Keratinocyte (primary cell): ENCODE results near the gene RASAL2. TPM values are rescaled to one million over a fixed set of nuclear protein-coding genes. Genes with fewer than 3 reads are reported as not detected.

Source experiments
- DNase-seq: peaks from one replicate; pipeline ENCODE4 v3.0.0-alpha.2; 2011; ENCODE audit warnings: low read depth, missing footprints, low spot score
- FAIRE-seq: peaks from 2 replicates; lab custom pipeline; 2011; peaks lifted over from hg19 to GRCh38; lab: Jason Lieb, UNC
- H2AFZ ChIP-seq: 2 replicates; pipeline ENCODE4 v1.6.0; 2012; ENCODE audit warnings: low read length, control low read depth, inconsistent platforms; ENCODE audit not compliant: control insufficient read depth
- H3K27ac ChIP-seq: 2 replicates; pipeline ENCODE4 v1.5.1; 2011; ENCODE audit warnings: low read length; ENCODE audit not compliant: control insufficient read depth, insufficient read depth
- H3K27me3 ChIP-seq: 3 replicates; pipeline ENCODE4 v1.6.0; 2011; ENCODE audit warnings: low read length; ENCODE audit not compliant: control insufficient read depth, insufficient read depth; ENCODE audit errors: extremely low read depth
- H3K36me3 ChIP-seq, 2 experiments: 2 replicates in 1 of 2; 3 replicates in 1 of 2; pipeline ENCODE4 v1.5.1; 2011; ENCODE audit warnings: low read length in 2 of 2, mild to moderate bottlenecking in 1 of 2; ENCODE audit not compliant: control insufficient read depth in 2 of 2, insufficient read depth in 2 of 2; ENCODE audit errors: extremely low read depth in 1 of 2
- H3K4me1 ChIP-seq: 3 replicates; pipeline ENCODE4 v1.5.1; 2011; ENCODE audit warnings: low read length; ENCODE audit not compliant: control insufficient read depth, insufficient read depth; ENCODE audit errors: extremely low read depth
- H3K4me2 ChIP-seq: 3 replicates; pipeline ENCODE4 v1.6.0; 2011; ENCODE audit warnings: low read depth, low read length; ENCODE audit not compliant: control insufficient read depth, insufficient read depth; ENCODE audit errors: extremely low read depth
- H3K4me3 ChIP-seq, 3 experiments: fragments of 200-600 bp in 1 of 3; sonication (generic) in 1 of 3; 2 replicates in 2 of 3; 3 replicates in 1 of 3; pipeline ENCODE4 v1.5.1; 2011 to 2016; ENCODE audit warnings: low read length in 3 of 3, mild to moderate bottlenecking in 3 of 3, control low read depth in 2 of 3, inconsistent platforms in 1 of 3, low read depth in 1 of 3, mixed read lengths in 1 of 3, mixed run types in 1 of 3, moderate library complexity in 1 of 3; ENCODE audit not compliant: control insufficient read depth in 2 of 3, insufficient read depth in 2 of 3; ENCODE audit errors: extremely low read depth in 1 of 3
- H3K79me2 ChIP-seq: 2 replicates; pipeline ENCODE4 v1.6.0; 2012; ENCODE audit warnings: low read length; ENCODE audit not compliant: control insufficient read depth, insufficient read depth
- H3K9ac ChIP-seq: 3 replicates; pipeline ENCODE4 v1.6.0; 2011; ENCODE audit warnings: low read length; ENCODE audit not compliant: control insufficient read depth, insufficient read depth; ENCODE audit errors: extremely low read depth
- H3K9me1 ChIP-seq: 3 replicates; pipeline ENCODE4 v1.6.0; 2011; ENCODE audit warnings: low read length; ENCODE audit not compliant: control insufficient read depth, insufficient read depth; ENCODE audit errors: extremely low read depth
- H3K9me3 ChIP-seq: 2 replicates; pipeline ENCODE4 v1.5.1; 2012; ENCODE audit warnings: low read depth, low read length; ENCODE audit not compliant: control insufficient read depth
- H4K20me1 ChIP-seq: 3 replicates; pipeline ENCODE4 v1.6.0; 2011; ENCODE audit warnings: low read length; ENCODE audit not compliant: control insufficient read depth, insufficient read depth; ENCODE audit errors: extremely low read depth
- EZH2 ChIP-seq: IDR thresholded peaks from one replicate; pipeline ENCODE4 v1.6.1; 2012; ENCODE audit warnings: inconsistent platforms, mild to moderate bottlenecking, low read length, moderate library complexity
- dilution Hi-C: fragments of 300-500 bp; cut with MboI; formaldehyde crosslinking; loops from one replicate; pipeline ENCODE4 v1.7.0; 2020; ENCODE audit warnings: low sequenced_read_pairs; ENCODE audit not compliant: extremely low pct_ligation_motif_present
- polyA plus RNA-seq, 5 experiments: library from polyadenylated mRNA; depleted of rRNA in 3 of 5; stranded (reverse) in 3 of 5; stranded (forward) in 1 of 5; unstranded in 1 of 5; fragments of >200 nt; gene quantifications; 1 replicate in 1 of 5; 2 replicates in 3 of 5; 3 replicates in 1 of 5; pipeline versions ENCODE4 v1.2.1 to v1.2.3, GENCODE V29; 2011 to 2012; ENCODE audit warnings: missing spikeins in 2 of 5, low read depth in 1 of 5, low replicate concordance in 1 of 5
- TF ChIP-seq, protein P1 (sequence below), 3 experiments: IDR thresholded peaks in 1 of 3; conservative IDR thresholded peaks in 1 of 3; optimal IDR thresholded peaks in 1 of 3; 2 replicates in 2 of 3; 3 replicates in 1 of 3; pipeline versions ENCODE3 to v1.5.1; 2011; ENCODE audit warnings: low read length in 3 of 3, mild to moderate bottlenecking in 3 of 3, moderate library complexity in 2 of 3, control low read depth in 1 of 3, inconsistent platforms in 1 of 3; ENCODE audit not compliant: insufficient read depth in 2 of 3; ENCODE audit errors: extremely low read depth in 1 of 3

RASAL2 gene
- polyA plus RNA-seq, 1 donor (not counting 4 experiments of a cell fraction or from before 2014, with no cell fraction given) = 27.2 TPM

DNA sequence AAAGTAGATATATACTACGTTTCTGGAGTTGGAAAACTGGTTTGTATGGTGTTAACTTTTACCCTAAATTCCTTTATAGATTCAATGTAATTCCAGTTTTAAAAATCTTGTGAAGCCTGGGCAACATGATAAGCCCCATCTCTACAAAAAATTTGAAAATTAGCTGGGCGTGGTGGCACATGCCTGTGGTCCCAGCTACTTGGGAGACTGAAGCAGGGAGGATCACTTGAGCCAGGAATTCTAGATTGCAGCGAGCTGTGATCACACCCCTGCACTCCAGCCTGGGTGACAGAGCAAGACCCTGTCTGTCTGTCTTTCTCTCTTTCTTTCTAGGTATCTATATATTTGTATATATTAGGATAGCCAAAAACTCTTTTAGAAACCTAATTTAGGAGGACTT is 260.9 kb downstream of the RASAL2 start:
- dilution Hi-C loops = no loop called here
- no peaks in the 10 kb centered on the region for H3K9me1 ChIP-seq
- no peak overlapping the region for H3K4me3 ChIP-seq
- no peak overlapping the region for H3K9ac ChIP-seq
- DNase-seq (no peak), FAIRE-seq (no peak)
- H2AFZ ChIP-seq = no peak overlapping the region
- H3K9me3 ChIP-seq = no peaks in the 10 kb centered on the region
- TF ChIP-seq EZH2 = no peak
- TF ChIP-seq, protein P1, sequence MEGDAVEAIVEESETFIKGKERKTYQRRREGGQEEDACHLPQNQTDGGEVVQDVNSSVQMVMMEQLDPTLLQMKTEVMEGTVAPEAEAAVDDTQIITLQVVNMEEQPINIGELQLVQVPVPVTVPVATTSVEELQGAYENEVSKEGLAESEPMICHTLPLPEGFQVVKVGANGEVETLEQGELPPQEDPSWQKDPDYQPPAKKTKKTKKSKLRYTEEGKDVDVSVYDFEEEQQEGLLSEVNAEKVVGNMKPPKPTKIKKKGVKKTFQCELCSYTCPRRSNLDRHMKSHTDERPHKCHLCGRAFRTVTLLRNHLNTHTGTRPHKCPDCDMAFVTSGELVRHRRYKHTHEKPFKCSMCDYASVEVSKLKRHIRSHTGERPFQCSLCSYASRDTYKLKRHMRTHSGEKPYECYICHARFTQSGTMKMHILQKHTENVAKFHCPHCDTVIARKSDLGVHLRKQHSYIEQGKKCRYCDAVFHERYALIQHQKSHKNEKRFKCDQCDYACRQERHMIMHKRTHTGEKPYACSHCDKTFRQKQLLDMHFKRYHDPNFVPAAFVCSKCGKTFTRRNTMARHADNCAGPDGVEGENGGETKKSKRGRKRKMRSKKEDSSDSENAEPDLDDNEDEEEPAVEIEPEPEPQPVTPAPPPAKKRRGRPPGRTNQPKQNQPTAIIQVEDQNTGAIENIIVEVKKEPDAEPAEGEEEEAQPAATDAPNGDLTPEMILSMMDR (optimal IDR thresholded peaks at IDR 0.05 in 1 of 3, IDR thresholded peaks at IDR 0.05 in 1 of 3, conservative IDR thresholded peaks at IDR 0.05 in 1 of 3; ENCODE audit: extremely low read depth in 1 of 3, insufficient read depth in 2 of 3, low read length in 3 of 3) = no peak
- peaks cover 20% of the 10 kb centered on the region for H3K79me2 ChIP-seq
- no peaks in the 10 kb centered on the region for H3K27me3 ChIP-seq
- peaks cover 0 to 4% of the 10 kb centered on the region in 2 experiments for H3K36me3 ChIP-seq
- peaks cover 10% of the 10 kb centered on the region for H3K4me1 ChIP-seq
- no peak overlapping the region for H3K27ac ChIP-seq
- H3K4me2 ChIP-seq = no peak overlapping the region
- no peaks in the 10 kb centered on the region for H4K20me1 ChIP-seq

DNA sequence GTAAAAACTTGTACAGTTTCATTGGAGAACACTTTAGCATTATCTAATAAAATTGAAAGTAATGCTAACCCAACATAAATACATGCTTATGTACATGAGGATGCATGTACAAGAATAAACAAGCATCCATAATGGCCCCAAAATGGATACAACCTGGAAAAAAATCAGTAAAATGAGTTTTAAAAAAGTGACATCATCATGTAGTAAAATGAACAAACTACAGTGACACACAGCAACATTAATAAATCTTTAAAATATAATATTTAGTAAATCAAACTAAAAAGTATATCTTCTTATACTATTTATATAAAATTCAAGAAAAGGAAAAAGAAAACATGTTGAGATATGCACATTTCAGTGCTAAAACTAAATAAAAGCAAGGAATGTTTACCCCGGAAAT is 262.4 kb downstream of the RASAL2 start:
- Histone ChIP-seq H3K79me2 (peaks cover 18% of the 10 kb centered on the region), H3K27me3 (no peaks in the 10 kb centered on the region), H3K27ac (no peak overlapping the region), H3K4me3 (no peak overlapping the region), H3K4me2 (no peak overlapping the region), H2AFZ (no peak overlapping the region), H3K9me1 (no peaks in the 10 kb centered on the region), H3K9me3 (no peaks in the 10 kb centered on the region), H3K36me3 (peaks cover 0 to 2% of the 10 kb centered on the region in 2 experiments), H3K9ac (no peak overlapping the region), H4K20me1 (no peaks in the 10 kb centered on the region), H3K4me1 (peaks cover 20% of the 10 kb centered on the region)
- dilution Hi-C loops = no loop called here
- no peak for FAIRE-seq
- no peak for TF ChIP-seq EZH2
- TF ChIP-seq, protein P1 (optimal IDR thresholded peaks at IDR 0.05 in 1 of 3, IDR thresholded peaks at IDR 0.05 in 1 of 3, conservative IDR thresholded peaks at IDR 0.05 in 1 of 3; ENCODE audit: extremely low read depth in 1 of 3, insufficient read depth in 2 of 3, low read length in 3 of 3) = no peak
- DNase-seq = no peak
